HG03045 (cell line): ENCODE measurements around the gene GALNT7.

Experiments used
- ATAC-seq: cut with Tn5 transposase; IDR thresholded peaks from one replicate; pipeline ENCODE4 v1.9.1; 2021; ENCODE audit warnings: mild to moderate bottlenecking, moderate library complexity; ENCODE audit not compliant: unreplicated experiment

The GALNT7 gene

GRCh38 chr4:173334085-173334890 lies 165.7 kb downstream of the GALNT7 start, which contains the start of gene HMGB2:
TSS of gene HMGB2 (minus strand) at chr4:173334358. CDS start at chr4:173333649, 709 bp downstream.
- ATAC-seq = peak; percentile 96

- ATAC-seq = peak; percentile 31
Measured at GRCh38 chr4:173334891-173335752, 166.5 kb downstream of the GALNT7 start.

- no peak for ATAC-seq
Measured at GRCh38 chr4:173337463-173337862, 168.9 kb downstream of the GALNT7 start.

- no peak for ATAC-seq
Measured at GRCh38 chr4:173343832-173344397, 175.3 kb downstream of the GALNT7 start.

- no peak for ATAC-seq
Measured at GRCh38 chr4:173345648-173346047, 177.0 kb downstream of the GALNT7 start.

- ATAC-seq = no peak
Measured at GRCh38 chr4:173346074-173346473, 177.5 kb downstream of the GALNT7 start.

GRCh38 chr4:173347467-173347866 lies 178.9 kb downstream of the GALNT7 start:
- no peak for ATAC-seq

- no peak for ATAC-seq
Measured at GRCh38 chr4:173357939-173358338, 189.3 kb downstream of the GALNT7 start.

GRCh38 chr4:173360587-173361221 lies 192.1 kb downstream of the GALNT7 start:
- no peak for ATAC-seq

- ATAC-seq = no peak
Measured at GRCh38 chr4:173362666-173363065, 194.1 kb downstream of the GALNT7 start.

- ATAC-seq = no peak
Measured at GRCh38 chr4:173365359-173365996, 196.9 kb downstream of the GALNT7 start.

GRCh38 chr4:173367285-173367684 lies 198.7 kb downstream of the GALNT7 start:
- no peak for ATAC-seq

GRCh38 chr4:173367946-173368345 lies 199.3 kb downstream of the GALNT7 start:
- no peak for ATAC-seq

- ATAC-seq = peak; percentile 0
Measured at GRCh38 chr4:173370130-173370476, 201.5 kb downstream of the GALNT7 start.

- peak; percentile 73 for ATAC-seq
Measured at GRCh38 chr4:173370477-173371291, 202.1 kb downstream of the GALNT7 start, which contains the start of gene SAP30. TSS of gene SAP30 (plus strand) at chr4:173370954. CDS start at chr4:173371183, 229 bp downstream.

- ATAC-seq = peak; percentile 30
Measured at GRCh38 chr4:173371292-173372192, 202.9 kb downstream of the GALNT7 start.
